ENCODE results near the gene TMEM87B. TPM values are rescaled to one million over a fixed set of nuclear protein-coding genes. Genes with fewer than 3 reads are reported as not detected.
"Not testable (repeated sequence)": the region's sequence is repeated elsewhere in the genome, so short reads cannot be mapped to it uniquely, and the experiment has no call there.

Gene TMEM87B
- polyA plus RNA-seq, 10 donors = 12.9 to 24.9 (median 18.0) TPM

DNA sequence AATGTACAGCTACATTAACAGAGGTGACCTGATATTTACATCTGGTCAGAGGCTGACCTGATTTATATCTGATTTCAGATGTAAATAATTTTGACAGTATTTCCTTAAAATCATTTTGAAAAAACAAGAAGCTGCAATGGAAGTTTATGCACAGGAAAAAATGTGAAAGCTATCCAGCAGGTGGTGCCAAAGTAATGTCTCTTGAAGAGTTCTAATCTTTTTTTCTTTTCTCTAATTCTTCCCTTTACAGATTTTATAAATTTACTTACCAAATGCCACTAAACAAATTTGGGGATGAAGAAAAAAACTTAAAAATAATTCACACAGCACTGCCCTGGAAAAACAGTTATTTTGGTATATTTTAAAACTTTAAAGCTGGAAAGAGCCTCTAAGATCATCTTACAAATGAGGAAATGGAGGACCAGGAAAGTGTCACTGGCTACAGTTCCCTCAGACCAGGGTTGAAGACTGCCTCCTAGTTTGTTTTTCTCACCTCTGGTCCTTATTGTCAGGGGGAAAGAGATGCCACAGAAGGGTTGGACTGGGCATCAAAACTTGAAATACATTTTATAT, 66.7 kb downstream of the TMEM87B start:
- DNase-seq = peak; percentile 44 to 72 (median 54)

GRCh38 chr2:112129060-112129459, 74.0 kb downstream of the TMEM87B start:
- DNase-seq = no peak

GRCh38 chr2:112133344-112133743, 78.3 kb downstream of the TMEM87B start:
- DNase-seq = no peak

- no peak for DNase-seq
Measured at GRCh38 chr2:112134120-112134519, 79.1 kb downstream of the TMEM87B start.

DNA sequence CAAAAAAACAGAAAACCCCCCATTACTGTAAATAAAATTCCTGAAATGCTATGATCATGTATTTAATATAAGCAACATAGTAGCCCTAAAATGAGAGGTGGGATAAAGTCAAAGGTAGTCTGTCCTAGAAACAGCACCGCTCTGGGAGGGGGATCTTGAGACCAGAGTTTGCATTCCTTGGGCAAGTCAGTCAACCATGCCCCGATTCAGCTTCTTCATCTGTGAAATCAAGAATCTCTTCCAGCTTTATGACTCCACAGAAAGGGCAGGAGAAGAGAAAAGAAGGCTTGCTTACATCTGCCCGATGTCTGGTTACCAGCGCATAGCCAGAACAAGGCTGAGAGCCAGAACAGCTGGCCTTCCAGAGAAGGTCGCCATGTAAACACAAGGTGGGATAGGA, 81.0 kb downstream of the TMEM87B start:
- DNase-seq = no peak

- DNase-seq = peak in 2 of 3 donors; percentile 23 to 64
Measured at GRCh38 chr2:112137516-112138158, 82.6 kb downstream of the TMEM87B start.

GRCh38 chr2:112138159-112139032, 83.3 kb downstream of the TMEM87B start, which contains the start of gene FBLN7:
Gene FBLN7 (plus strand): TSS chr2:112138385. CDS start chr2:112138656, 271 bp downstream.
- DNase-seq = peak in 2 of 3 donors; percentile 28 to 68

GRCh38 chr2:112139033-112139614, 84.1 kb downstream of the TMEM87B start:
- not testable (repeated sequence) for DNase-seq

GRCh38 chr2:112139661-112140204, 84.7 kb downstream of the TMEM87B start:
- DNase-seq = not testable (repeated sequence)

DNA sequence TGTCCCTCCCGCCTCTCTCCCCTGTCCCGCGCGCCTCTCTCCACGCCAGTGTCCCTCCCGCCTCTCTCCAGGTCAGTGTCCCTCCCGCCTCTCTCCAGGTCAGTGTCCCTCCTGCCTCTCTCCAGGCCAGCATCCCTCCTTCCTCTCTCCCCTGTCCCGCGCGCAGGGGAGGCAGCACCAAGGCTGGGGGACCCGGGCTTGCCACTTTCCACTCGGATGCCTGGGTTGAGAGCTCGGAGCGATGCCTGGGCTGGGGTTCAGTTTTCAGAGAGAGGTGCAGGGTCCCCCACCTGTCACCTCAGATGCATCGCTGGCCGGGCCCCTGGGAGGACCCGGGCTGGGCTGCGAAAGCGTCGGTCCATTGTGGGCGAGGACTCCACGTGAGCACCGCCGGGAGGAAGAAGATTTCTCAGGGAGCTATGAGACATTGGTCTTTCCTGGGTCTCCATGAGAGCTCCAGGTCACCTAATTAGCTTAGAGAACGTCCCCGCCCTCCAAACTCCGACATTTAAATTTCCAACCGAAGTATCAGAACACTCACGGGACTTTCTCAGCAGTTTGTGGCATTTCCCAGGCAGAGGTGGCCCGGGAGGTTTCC, 85.2 kb downstream of the TMEM87B start:
- DNase-seq = peak in 1 of 3 donors; percentile 61

DNA sequence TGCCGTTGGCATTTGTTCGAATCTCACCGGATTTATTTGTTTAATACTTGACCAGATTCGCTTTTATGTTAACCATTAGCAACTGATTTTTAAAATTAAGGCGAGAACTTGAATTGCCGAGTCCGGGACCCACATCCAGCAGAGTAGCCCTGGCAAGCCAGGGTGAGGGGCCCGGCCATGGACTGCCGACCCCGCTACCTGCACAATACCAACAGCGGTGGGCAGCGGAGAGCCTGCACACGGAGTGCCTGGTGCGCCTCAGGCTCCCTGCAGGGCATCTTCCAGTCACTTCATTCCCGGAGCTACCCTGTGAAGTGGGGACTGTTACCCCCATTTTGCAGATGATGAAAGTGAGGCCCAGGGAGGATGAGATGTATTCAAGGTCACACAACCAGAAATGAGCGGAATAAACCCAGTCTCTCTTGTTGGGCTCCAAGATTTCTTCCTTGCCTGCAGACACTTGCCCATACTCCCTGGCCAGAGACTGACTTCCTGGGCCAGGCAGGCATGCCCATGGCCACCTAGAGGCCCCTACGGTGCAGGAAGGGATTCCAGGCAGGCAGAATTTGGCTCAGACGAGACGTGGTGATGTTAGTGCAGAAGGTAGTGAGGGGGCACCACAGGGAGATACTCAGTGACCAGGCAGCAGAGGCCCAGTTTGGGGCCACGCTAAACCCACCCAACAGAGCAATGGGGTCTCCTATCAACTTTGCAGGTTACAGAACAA, 86.0 kb downstream of the TMEM87B start:
- DNase-seq = no peak

GRCh38 chr2:112141626-112142007, 86.5 kb downstream of the TMEM87B start:
- DNase-seq = no peak

DNA sequence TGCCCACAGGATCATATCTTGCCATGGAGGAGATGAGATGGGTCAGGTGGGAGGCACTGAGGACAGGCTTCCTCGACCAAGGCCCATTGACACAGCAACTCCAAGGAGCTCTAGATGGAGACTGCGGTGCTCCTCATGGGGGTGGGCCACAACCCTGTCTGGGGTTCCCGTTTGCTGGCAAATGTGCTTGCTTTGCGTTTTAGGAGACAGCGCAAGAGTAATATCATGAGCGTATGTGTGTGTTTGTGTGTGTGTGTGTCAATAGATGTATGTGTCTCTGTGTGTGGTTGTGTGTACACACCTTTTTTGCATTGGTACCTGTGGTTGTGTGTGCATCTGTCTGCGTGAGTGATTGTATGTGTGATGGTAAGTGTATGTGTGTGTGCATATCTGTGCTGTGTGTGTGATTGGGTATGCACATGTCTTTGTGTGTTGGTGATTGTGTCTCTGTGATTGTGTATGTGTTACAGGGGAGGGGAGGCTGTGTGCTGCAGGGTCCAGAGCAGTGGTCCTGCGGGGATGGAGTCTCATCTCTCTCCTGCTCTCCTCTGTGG, 87.5 kb downstream of the TMEM87B start:
- no peak for DNase-seq

DNA sequence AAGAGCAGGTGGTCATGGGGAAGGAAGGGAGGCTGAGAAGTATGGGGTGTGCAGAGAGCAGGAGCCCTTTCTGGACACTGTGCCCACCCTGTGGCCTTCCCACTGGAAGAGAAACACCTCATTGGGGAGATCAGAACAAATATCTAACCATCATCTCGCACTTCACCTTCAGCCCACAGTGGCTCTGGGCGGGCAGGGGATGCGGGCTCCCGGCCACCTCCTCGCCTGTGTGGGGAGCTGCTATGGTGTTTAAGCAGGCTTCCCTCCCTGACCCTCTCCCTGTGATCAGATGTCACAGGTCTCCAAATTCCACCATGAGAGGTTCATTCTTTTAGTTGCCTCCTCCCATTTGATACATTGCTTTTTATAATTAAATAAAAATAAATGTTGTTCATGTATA, 88.1 kb downstream of the TMEM87B start:
- DNase-seq = no peak

- DNase-seq = no peak
Measured at GRCh38 chr2:112144966-112145365, 89.9 kb downstream of the TMEM87B start.

DNA sequence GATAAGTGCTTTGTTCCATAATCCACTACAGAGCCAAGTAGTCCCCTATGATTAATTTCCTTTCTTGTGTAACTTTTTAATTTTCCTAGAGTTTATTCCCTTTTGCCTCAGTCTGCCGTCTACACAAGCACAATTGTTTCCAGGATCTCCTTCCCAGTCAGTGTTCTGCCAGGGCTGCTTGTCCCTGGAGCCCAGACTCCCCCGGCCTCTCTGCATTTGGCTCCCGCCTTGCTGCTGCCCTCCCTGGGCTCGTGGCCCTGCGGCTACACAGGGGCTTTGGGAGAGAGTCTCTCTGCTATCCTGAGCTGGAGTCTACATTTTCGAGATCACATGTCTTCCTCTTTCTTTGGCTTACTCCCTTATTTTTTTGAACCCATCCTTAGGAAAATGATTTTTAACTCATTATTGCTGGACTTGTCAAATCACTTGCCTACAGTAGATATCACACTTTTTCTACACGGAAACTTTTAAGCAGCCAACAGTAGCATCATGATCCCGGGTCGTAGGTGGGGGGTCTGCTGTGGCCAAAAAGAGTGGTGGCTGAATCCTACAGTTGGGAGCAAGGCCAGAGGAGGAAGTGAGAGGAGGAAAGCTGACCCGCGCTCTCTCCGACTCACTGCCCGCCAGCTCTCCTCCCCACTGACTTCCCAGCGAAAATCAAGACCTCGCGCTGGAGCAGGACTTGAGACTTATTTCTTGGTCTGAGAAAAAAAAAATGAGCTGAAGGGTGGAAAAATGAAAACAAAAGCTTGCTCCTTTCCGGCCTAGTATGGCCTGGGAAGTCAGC, 92.5 kb downstream of the TMEM87B start:
- DNase-seq = peak in 2 of 3 donors; percentile 66 to 81

GRCh38 chr2:112148477-112148876, 93.4 kb downstream of the TMEM87B start:
- DNase-seq = peak in 1 of 3 donors; percentile 21

- DNase-seq = no peak
Measured at GRCh38 chr2:112149194-112149593, 94.1 kb downstream of the TMEM87B start.

GRCh38 chr2:112149866-112150435, 94.9 kb downstream of the TMEM87B start:
- no peak for DNase-seq

Data from muscle of back (tissue), 11 donors.